Hepatic stellate cell (primary cell): Measurements from ENCODE around the gene PIGV.

Source experiments
- DNase-seq: peaks from one replicate; pipeline ENCODE4 v3.0.0; 2011; ENCODE audit warnings: low spot score

The PIGV gene

DNA sequence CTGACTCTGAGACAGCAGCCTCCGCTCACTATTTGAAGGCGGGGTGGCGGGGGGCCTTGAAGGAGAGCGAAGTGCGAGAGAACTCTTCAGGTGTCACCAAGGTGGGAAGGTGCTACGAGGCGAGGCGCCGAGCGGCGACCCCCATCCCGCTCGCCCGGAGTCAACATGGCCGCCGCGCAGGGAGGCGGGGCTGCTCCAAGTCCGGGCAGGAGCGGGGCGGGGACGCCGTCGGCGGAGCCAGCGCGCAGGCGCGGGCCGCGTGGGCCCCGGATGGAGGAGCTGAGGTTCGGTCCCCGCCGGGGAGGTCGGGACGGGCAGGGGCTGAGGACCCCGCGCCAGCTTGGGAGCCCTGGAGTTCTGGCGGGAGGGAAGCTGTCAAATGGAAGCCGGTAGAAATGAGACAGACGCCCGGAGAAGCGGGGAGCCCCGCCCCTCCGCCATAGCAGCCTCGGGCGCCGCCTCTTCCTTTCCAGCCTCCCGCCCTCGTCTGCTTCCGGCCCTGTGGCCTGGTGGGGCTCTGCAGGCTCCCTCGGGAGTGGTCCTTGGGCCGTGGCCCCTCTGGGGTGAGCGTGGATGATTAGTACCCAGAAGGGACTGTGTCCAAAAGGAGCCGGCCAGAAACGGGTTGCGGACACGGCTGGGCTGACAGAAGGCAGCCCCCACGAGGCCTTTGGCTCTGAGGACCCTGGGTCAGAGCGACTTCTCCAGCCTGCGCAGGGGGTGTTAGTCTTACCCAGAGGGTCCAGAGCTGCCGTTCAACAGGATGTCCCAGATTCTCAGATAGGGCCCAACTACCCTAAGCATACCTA, at the start of gene PIGV:
Gene PIGV (plus strand): TSS at position 245 of the 809 bp plus-strand sequence. CDS start 2,866 bp downstream, outside the sequence.
- peak; percentile 92 for DNase-seq

DNA sequence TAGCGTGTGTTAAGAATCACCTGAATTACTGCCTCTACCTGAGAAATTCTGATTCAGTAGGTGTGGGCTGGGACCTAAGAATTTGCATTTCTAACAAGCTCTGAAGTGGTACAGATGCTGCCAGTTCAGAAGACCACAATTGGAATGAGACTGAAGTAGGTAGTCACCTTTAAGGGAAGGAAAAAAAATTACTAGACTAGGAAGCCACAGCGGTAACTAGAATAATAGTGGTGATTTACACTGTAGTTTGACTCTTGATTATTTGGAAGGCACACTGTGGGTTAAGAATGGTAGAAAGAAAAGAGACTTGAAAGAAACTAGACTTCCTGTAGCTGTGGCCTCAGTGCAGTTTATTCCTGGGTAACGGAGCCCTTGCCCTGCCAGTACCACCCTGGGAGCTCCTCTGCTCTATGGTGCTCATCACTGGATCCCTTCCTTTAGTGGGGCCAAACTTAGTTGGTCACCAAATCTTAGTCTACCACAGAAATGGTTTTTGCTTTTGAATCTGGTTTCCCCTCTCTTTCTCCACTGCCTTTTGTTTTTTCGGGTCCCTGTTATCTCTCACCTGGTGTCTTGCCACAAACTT, 48.3 kb upstream of the PIGV start:
- DNase-seq = no peak

DNA sequence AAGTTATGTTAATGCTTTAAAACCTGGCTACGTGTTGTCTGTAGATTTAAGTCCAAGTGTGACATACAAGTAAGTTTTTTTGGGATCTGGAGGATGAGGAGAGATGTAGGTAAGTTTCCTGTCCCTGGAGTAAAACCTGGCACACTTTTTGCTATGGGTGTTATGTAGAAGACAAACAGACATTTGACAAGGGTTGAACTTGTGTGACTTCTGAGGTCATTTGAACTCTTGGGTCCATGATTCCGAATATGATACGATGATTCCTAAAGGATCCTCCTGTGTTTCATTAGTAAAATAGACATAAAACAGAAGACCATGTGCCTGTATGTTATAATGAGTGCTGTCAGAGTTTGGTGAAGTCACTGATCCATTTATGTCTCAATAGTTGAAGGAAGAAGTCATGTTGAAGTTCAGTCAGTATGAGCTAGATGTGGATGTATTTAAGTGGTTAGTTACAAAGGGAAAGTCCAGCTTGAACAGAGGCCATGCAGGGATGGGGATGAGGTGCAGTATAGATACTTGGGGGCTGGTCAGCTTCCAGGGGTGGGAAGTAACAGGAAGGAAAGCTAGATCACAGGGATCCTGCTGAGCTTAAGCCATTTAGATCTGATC, 47.6 kb upstream of the PIGV start:
- no peak for DNase-seq

DNA sequence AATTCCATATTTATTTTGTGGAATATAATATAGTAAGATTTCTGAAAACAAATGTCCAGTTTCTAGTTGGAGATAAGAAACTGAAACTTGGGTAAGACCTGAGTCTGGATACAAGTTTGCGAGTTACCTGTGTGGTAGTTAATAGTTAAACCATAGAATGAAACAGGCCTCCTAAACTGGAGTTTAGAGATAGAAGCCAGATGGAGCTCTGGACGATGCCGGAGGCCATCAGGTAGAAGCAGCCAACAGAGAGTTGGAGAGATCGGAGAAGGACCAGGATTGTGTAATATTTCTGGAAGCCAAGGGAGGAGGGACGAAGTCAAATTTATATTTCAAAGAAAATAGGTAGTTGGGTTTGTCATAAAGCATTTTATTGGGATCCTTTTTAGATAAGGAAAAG, 46.8 kb upstream of the PIGV start:
- DNase-seq = no peak

DNA sequence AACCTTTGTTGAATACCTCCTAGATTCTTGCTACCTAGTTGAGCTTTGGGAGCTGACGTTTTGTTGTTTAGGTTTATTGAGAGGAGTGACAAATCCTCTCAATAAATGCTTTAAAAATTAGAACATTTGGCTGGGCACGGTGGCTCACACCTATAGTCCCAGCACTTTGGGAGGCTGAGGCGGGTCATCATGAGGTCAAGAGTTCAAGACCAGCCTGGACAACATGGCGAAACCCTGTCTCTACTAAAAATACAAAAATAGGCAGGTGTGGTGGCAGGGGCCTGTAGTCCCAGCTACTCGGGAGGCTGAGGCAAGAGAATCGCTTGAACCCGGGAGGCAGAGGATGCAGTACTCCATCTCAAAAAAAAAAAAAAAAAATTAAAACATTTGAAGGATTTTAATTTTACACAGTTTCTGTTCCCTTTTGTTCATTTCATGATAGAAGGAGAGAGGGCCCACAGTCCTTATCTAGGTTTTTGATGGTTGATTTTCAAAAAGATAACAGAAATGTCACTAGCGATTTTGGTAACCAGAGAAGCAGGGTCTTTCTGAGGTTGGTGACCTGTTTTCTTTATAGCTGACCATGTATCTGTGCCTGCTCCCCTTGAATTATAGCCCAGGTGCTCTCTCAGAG, 44.2 kb upstream of the PIGV start:
- DNase-seq = no peak

DNA sequence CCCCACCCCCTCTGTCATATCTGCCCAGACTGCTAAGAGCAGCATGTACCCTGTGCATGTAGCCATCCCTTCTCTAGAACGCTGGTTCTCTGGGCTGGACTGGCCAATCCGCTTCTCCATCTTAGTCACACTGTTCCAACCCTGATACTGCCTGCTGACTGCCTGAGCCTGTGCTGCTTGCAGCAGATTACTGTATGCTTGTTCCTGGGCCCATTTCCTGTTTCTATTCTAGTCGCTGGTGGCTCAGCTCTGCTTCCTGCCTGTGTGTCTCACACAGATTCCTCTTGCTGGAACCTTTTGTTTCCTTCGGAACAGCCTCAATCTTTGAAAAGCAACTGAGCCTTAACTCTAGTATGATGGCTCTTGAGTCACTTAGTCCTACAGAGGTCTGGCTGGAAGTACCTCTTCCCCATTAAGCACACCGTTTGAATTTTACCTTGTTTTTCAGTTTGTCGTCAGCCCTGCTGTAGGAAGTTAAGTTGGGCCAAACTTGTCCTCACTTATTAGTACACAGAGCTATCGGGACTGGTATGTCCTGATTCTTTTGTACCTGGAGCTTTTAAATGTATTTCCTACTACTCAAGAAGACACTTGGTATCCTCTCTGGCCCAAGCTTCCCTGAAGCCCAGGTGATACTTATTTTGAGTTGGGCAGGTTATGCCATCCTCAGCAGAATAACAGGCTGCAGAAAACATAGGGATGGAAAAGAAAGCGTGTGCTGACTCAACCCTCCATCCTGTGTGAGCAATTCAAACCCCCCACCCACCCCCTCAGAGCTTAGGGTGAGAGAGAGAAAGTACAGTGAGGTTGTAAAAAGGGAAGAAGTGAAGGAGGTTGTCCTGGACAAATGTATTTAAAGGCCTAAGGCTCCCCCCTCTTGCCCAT, 43.4 kb upstream of the PIGV start:
- DNase-seq = peak; percentile 68

DNA sequence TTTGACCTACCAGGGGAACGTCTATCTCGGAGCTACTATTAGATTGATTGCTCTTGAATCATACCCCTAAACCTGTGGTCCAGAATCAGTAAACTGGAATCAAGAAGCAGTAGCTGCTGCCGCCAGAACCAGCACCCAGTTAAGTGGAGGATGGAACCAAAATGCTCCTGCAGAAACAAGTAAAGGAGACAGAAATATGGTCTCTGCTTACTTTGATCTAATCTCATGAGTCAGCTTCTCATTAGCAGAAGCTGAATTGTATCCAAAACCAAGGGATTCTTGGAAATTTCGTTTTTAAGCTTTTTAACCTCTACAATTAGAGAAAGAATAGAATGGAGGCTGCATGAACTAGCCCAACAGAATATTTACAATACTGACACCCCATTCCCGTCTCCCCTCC, 42.6 kb upstream of the PIGV start:
- no peak for DNase-seq

DNA sequence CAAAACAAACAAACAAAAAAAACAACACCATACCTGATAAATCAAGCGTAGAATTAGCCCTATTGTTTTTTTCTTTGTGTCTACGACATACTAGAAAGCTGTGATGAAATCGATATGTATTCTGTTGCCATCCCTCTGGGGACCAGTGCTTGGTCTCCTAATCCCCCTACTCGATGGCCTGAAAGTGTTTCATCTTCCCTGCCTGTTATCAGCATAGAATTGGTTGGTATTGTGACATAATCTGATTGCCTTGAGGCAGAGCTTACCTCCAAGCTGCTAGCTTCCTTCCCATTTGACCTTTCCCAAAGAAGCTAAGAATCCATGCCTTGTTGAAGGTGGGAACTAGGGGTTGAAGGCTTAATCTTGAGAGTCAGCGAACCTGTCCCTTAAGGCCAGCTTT, 40.7 kb upstream of the PIGV start:
- DNase-seq = no peak

DNA sequence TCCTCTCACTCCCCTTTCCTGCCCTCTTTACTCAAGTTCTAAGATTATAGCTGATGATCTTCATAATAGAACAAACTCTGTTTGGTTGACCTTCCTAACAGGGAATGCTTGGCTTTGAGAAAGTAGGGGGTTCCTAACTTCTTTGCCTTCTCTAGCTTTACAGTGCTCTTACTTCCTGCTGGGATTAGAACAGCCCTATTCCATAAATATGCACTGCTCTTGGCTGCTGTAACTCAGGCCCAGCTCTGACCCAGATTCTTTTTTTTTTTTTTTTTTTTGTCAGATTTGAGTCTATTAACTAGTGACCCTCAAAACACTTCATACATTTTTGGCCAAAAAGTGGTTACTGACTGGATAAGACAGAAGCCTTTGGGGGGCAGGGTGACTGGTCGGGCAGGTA, 39.4 kb upstream of the PIGV start:
- DNase-seq = no peak

DNA sequence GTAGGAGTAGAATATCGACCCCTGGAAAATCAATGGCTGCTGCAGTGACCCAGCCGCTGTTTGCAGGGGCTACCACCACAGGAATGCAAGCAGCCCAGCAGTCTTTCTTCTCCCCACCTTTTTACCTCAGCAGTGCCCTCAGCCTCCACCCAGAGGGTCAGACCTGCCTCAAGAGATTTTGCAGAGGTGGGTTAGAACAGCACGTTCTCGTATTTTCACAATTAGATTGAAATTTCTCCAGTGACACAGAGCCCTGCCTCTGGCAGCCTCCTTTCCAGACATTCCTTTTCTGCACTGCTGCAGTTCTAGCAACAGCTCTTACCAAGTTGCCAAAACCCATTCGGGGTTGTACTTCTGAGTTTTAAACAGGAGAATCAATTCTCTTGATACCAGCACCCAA, 38.3 kb upstream of the PIGV start:
- DNase-seq = no peak

DNA sequence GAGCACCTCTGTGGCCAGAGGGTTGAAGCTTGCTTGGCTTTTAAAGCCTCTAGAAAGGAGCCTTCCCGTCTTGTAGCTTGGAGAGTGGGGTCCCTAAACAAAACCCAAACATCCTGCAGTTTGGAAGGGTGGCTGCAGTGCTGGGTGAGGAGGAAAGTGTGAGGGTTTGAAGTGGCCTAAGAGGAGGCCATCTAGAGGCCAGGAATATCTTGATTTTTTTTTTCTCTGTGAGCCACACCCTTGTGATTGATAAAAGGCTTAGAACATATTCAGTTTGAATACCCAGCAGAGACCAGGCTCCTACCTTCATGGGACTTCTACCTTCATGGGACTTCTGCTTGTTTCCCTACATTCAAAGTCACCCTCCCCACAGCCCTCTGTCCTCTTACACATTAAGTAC, 37.3 kb upstream of the PIGV start:
- DNase-seq = no peak

DNA sequence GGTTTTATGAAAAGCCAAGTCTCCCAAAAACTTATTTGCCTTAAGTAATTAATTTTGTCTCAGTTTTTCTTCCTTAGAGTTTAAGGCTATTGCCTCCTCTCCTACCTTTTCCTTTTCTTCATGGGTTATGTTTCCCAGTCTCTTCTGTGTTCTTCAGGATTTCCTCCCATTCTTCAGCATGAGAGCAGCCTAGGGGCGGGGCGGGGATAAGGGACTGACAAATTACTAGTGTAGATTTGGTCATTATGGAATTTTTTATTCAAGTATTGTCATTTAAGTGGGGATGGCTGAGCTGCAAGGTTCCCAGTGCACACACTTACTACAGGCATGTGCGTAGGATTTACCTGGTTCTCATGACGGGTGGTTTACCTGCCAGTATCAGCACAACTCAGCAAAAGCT, 35.2 kb upstream of the PIGV start:
- no peak for DNase-seq

DNA sequence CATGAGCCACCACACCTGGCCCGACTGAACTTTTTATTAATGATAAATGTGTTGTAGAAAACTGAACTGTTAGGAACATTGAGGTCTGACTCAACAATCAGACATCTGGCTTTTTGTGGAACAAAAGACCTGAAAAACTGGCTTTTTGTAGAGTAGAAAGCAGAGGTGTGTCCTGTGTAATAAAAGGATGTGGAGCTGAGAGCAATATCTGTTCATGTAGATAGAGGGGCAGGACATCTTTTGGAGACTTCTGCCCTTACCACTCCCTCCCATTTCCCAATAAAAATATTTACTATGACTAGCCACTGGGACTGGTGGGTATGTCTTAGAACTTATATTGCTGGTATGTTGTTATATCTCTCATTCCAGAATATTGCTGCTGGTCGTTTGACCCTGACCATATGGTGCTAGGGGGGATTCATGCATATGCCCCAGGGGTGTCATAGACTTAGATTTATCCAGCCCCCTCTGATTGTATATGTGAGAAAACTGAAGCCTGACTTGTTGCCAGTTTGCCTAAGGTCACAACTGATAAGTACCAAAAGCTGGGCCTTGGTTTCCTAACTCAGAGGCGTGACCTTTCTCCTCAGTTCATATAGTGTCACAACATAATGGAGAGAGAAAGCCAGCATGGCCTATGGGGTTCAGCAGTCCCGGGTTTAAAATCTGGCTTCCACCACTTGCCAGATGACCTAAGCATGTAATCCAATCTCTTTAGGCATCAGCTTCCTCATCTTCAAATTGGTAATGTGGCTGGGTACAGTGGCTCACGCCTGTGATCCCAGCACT, 33.5 kb upstream of the PIGV start:
- DNase-seq = no peak

DNA sequence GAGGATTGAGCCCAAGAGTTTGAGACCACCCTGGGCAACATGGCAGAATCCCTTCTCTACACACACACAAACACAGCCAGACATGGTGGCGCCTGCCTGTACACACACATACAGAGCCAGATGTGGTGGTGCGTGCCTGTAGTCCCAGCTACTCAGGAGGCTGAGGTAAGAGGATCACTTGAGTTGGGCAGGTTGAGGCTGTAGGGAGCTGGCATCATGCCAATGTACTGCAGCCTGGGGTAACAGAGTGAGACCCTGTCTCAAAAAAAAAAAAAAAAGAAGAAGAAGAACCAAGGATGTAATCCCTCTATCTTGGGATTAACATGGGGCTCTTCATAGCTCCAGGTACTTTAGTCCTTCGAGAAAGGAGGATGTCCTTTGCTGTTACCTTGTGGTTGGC, 29.4 kb upstream of the PIGV start:
- DNase-seq = no peak

DNA sequence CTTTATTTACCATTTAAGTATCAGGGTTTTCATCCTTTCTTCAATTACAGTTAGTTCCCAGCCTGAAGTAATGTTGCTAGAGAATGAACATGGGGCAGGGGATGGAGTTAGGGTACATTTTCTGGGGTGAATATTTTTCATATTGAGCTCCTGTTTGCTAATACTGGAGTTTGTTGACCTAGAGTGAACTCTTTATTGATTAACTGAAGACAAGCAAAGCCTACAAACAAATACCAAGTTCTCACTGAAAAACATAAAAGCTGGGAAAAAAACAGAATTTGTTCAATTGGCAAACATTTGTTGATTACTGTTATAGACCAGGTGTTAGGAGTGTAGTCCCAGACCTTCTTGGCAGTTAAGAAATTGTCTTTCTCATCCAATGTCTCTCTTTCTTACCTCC, 28.2 kb upstream of the PIGV start:
- no peak for DNase-seq

DNA sequence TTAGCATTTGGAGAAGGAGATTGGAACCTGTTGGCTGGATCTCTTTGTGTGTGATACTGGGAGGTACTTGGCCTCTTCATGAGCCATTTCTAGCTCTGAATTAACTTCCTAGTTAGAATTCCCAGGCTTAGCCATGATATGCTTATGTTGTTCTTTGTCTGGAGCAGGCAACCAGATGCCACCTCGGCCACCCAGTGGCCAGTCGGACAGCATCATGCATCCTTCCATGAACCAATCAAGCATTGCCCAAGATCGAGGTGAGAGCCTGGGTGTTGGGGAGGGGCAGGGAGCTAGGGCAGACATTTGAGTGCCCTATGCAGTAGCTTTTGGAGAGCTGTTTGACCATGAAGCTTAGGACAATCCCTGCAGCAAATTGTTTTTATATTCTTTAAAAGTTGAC, 26.5 kb upstream of the PIGV start:
- DNase-seq = no peak

DNA sequence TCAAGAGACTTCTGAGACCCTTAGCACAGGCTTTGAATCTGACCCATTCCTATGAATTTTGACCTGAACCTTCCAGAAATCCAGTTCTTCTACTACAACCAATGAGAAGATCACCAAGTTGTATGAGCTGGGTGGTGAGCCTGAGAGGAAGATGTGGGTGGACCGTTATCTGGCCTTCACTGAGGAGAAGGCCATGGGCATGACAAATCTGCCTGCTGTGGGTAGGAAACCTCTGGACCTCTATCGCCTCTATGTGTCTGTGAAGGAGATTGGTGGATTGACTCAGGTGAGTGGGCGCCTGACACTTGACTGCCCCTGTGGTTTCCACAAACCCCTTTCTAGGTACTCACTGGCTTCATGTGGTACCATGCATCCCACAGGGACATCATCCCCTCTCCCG, 20.0 kb upstream of the PIGV start:
- no peak for DNase-seq

DNA sequence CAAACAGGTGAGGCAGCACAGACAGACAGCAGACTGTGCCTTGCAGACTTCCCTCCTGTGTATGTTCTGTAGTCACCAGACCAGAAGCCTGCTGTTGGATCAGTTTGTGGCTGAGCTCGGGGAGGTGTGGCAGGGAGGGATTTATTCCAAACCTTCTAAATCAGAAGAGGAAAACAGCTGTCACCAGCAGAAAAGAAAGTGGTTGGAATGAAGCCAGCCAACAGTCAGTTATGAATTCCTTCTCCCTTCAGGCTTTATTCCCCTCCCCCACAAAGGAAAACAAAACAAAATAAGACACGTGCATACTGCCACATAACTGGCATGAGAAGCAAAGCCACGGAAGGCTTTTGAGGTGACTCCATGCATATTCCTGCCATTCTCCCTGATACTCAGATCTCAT, 19.0 kb upstream of the PIGV start:
- DNase-seq = peak; percentile 70

DNA sequence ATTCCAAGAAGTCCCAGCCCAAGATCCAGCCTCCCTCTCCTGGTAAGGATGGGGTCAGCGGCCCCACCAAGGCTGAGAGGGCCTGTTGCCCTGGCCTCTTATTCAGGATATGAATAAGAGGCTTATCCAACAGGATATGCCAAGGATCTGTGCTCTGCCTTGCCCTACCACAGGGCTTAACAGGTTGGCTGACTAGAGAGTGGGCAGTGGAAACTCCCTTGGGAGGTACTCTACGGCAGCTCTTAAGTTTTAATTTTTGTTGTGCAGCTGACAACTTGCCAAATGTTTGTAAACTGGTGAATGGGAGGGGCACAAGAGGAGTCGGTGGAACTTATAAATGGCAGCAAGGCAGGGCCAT, 16.5 kb upstream of the PIGV start:
- no peak for DNase-seq

DNA sequence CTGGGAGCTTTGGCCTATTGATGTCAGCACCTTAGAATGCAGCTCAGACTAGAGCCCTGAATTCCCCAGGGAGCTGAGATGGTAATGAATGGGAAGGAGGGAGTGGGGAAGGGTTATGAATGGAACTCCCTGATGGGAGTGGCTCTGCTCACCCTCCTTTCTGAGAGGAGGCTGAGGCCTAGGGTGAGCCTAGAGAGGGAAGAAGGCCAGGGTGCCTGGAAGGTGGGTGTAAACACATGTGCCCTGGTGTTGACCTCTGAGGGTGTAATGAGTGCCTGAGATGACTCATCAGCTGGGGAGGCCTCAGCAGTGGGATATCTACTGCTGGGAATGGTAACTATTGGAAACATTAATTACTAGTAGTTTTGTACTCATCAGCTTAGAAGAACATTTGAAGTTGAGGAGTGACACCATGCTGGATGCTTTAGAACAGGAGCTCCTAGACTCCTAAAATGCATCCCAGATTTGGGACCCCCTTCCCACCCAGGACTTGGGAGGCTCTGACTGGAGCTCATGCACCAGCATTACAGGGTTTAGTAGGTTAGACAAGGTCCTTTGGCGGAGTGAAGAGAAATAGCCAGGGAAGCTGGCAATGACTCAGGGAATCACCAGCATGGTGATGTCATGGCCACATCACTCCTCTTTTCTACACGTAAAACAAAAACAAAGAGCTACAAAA, 16.0 kb upstream of the PIGV start:
- peak; percentile 93 for DNase-seq

DNA sequence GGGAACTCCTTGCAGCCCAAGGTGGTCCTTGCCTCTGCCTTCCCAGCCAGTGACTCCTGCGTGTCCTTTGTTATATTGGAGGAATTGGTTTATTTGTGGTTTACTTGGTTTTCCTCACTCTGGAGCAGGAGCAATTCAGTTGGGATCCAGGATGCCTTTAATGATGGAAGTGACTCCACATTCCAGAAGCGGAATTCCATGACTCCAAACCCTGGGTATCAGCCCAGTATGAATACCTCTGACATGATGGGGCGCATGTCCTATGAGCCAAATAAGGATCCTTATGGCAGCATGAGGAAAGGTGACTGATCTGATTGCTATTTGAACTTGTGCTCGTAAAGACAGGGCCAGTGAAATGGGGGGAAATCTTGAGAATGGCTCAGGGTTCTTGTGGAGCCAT, 15.1 kb upstream of the PIGV start:
- DNase-seq = peak; percentile 97
